GM19043 (cell line): ENCODE data around the gene RALGDS.
"Not testable (repeated sequence)": the region's sequence is repeated elsewhere in the genome, so short reads cannot be mapped to it uniquely, and the experiment has no call there.

ENCODE experiments used
- ATAC-seq: cut with Tn5 transposase; IDR thresholded peaks from one replicate; pipeline ENCODE4 v1.9.1; 2021; ENCODE audit warnings: low read depth; ENCODE audit not compliant: unreplicated experiment

The RALGDS gene

DNA sequence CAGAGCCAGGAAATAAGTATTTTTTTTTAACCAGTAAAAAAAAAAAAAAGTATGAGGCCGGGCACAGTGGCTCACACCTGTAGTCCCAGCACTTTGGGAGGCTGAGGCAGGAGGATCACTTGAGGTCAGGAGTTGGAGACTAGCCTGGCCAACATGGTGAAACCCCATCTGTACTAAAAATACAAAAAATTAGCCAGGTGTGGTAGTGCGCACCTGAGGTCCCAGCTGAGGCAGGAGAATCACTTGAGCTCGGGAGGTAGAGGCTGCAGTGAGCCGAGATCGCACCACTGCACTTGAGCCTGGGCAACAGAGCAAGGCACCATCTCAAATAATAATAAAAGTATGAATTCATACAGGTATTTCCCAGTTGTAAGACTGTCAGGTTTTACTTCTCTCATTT is 48.8 kb downstream of the RALGDS start:
- ATAC-seq = not testable (repeated sequence)

DNA sequence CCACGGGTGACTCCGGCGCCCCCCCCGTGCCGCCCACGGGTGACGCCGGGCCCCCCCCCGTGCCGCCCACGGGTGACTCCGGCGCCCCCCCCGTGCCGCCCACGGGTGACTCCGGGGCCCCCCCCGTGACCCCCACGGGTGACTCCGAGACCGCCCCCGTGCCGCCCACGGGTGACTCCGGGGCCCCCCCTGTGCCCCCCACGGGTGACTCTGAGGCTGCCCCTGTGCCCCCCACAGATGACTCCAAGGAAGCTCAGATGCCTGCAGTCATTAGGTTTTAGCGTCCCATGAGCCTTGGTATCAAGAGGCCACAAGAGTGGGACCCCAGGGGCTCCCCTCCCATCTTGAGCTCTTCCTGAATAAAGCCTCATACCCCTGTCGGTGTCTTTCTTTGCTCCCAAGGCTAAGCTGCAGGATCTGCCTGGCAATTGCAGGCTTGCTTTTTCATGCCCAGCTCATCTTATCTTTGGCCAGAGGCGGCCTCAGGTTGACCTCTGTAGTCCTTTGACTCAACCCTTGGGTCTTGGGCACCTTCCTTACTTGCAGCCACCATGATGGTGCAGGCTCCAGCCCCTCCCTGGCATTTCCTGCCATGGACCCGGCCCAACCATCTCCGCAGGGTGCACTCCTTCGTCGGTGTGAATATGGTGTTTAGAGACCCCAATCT is 49.4 kb downstream of the RALGDS start:
- no peak for ATAC-seq

- not testable (repeated sequence) for ATAC-seq
Observed at GRCh38 chr9:133070985-133071384, 50.1 kb downstream of the RALGDS start.

GRCh38 chr9:133070500-133070961 is 50.5 kb downstream of the RALGDS start:
- not testable (repeated sequence) for ATAC-seq

- ATAC-seq = not testable (repeated sequence)
Observed at GRCh38 chr9:133068431-133068830, 52.6 kb downstream of the RALGDS start.

DNA sequence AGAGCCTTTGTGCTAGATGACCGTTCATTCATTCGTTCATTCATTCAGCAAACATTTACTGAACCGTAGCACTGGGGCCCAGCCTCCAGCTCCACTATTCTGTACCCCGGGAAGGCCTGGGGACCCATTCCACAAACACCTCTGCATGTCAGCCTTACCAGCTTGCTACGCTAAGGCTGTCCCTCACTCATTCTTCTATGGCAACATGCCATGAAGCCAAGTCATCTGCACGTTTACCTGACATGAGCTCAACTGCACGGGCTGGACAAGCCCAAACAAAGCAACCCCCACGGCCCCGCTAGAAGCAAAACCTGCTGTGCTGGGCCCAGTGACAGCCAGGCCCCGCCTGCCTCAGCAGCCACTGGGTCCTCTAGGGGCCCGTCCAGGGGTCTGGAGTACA is 53.2 kb downstream of the RALGDS start:
- no peak for ATAC-seq

- no peak for ATAC-seq
Observed at GRCh38 chr9:133067006-133067405, 54.0 kb downstream of the RALGDS start.

DNA sequence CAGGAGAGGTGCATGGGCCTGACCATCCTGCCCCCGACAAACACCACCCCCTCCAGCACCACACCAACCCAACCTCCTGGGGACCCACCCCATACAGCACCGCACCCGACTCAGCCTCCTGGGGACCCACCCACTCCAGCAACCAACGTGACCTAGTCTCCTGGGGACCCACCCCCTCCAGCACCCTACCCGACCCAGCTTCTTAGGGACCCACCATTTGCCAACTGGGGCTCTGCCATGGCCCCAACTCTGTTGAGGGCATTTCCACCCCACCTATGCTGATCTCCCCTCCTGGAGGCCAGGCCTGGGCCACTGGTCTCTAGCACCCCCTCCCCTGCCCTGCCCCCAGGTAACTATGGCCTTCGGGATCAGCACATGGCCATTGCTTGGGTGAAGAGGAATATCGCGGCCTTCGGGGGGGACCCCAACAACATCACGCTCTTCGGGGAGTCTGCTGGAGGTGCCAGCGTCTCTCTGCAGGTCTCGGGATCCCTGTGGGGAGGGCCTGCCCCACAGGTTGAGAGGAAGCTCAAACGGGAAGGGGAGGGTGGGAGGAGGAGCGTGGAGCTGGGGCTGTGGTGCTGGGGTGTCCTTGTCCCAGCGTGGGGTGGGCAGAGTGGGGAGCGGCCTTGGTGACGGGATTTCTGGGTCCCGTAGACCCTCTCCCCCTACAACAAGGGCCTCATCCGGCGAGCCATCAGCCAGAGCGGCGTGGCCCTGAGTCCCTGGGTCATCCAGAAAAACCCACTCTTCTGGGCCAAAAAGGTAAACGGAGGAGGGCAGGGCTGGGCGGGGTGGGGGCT is 54.7 kb downstream of the RALGDS start:
- no peak for ATAC-seq

DNA sequence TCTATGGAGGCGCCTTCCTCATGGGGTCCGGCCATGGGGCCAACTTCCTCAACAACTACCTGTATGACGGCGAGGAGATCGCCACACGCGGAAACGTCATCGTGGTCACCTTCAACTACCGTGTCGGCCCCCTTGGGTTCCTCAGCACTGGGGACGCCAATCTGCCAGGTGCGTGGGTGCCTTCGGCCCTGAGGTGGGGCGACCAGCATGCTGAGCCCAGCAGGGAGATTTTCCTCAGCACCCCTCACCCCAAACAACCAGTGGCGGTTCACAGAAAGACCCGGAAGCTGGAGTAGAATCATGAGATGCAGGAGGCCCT is 56.0 kb downstream of the RALGDS start:
- no peak for ATAC-seq

- ATAC-seq = no peak
Observed at GRCh38 chr9:133064241-133065069, 56.6 kb downstream of the RALGDS start.

- no peak for ATAC-seq
Observed at GRCh38 chr9:133063500-133064231, 57.4 kb downstream of the RALGDS start.

- no peak for ATAC-seq
Observed at GRCh38 chr9:133063159-133063499, 57.9 kb downstream of the RALGDS start.

DNA sequence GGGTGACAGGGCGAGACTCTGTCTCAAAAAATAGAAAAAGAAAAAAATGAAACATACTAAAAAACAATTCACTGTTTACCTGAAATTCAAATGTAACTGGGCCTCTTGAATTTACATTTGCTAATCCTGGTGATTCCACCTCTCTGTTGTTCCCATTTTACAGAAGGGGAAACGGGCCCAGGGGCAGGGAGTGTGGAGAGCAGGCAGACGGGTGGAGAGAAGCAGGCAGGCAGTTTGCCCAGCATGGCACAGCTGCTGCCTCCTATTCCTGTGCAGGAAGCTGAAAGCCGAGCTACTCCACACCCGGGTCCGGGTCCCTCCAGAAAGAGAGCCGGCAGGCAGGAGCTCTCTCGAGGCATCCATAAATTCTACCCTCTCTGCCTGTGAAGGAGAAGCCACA is 58.5 kb downstream of the RALGDS start:
- not testable (repeated sequence) for ATAC-seq

DNA sequence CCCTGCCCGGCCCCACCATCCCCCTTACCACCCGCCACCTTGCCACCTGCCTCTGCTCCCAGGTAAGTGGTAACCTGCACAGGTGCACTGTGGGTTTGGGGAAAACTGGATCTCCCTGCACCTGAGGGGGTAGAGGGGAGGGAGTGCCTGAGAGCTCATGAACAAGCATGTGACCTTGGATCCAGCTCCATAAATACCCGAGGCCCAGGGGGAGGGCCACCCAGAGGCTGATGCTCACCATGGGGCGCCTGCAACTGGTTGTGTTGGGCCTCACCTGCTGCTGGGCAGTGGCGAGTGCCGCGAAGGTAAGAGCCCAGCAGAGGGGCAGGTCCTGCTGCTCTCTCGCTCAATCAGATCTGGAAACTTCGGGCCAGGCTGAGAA is 59.3 kb downstream of the RALGDS start, which contains the start of gene CEL:
TSS of gene CEL (plus strand) at position 218 of the 382 bp plus-strand sequence. CDS start at position 240, 22 bp downstream.
- not testable (repeated sequence) for ATAC-seq

DNA sequence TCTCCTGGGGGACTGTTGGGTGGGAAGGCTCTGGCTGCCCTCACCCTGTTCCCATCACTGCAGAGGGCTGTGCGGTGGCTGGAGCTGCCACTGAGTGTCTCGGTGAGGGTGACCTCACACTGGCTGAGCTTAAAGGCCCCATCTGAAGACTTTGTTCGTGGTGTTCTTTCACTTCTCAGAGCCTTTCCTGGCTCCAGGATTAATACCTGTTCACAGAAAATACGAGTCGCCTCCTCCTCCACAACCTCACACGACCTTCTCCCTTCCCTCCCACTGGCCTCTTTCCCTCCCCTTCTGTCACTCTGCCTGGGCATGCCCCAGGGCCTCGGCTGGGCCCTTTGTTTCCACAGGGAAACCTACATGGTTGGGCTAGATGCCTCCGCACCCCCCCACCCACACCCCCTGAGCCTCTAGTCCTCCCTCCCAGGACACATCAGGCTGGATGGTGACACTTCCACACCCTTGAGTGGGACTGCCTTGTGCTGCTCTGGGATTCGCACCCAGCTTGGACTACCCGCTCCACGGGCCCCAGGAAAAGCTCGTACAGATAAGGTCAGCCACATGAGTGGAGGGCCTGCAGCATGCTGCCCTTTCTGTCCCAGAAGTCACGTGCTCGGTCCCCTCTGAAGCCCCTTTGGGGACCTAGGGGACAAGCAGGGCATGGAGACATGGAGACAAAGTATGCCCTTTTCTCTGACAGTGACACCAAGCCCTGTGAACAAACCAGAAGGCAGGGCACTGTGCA is 59.8 kb downstream of the RALGDS start:
- not testable (repeated sequence) for ATAC-seq

DNA sequence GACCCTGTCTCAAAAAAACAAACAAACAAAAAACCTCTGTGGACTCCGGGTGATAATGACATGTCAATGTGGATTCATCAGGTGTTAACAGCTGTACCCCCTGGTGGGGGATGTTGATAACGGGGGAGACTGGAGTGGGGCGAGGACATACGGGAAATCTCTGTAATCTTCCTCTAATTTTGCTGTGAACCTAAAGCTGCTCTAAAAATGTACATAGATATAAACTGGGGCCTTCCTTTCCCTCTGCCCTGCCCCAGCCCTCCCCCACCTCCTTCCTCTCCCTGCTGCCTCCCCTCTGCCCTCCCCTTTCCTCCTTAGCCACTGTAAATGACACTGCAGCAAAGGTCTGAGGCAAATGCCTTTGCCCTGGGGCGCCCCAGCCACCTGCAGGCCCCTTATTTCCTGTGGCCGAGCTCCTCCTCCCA is 60.6 kb downstream of the RALGDS start:
- no peak for ATAC-seq

DNA sequence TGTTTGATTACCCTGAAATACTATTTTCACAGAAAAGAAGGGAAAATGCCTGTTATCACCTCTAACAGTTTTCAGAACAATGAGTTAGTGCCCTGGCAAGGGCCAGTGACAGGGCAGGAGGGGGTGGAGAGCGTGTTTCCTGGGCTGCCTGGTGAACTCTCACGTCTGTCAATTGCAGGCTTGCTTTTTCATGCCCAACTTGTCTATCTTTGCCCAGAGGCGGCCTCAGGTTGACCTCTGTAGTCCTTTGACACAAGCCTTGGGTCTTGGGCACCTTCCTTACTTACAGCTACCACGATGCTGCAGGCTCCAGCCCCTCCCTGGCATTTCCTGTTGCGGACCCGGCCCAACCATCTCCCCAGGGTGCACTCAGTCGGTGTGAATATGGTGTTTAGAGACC is 61.4 kb downstream of the RALGDS start:
- ATAC-seq = no peak

DNA sequence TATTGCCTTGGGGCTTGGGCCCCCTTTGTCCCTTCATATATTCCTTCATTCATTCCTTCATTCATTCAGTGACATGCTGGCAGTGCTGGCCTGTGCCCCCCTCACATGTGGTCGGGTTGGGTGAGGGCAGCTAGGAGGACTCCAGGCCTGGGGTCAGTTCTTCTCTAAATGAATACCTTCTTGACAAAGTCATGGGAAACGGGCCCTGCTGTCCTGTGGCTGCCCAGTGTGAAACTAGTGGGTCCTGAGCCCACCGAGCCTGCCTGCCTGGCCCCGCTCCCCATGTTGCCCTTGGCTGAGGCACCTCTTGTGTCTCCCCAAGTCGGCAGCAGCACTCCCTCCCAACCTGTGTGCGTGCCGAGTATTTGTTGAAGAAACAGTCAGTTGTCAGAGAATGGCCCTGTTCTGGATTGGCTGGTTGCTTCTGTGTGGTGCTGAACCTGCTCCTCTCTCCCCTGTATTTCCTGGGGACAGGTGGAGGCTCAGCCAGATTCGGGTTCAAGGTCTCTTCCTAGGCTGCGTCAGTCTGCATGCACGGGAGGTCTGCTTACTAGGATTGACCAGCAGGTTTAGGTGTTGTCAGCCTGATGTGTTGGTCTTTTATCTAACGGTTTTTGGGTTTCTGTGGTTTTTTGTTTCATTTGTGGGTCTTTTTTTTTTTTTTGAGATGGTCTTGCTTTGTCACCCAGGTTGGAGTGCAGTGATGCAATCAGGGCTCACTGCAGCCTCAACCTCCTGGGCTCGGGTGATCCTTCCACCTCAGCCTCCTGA is 62.3 kb downstream of the RALGDS start:
- ATAC-seq = no peak

DNA sequence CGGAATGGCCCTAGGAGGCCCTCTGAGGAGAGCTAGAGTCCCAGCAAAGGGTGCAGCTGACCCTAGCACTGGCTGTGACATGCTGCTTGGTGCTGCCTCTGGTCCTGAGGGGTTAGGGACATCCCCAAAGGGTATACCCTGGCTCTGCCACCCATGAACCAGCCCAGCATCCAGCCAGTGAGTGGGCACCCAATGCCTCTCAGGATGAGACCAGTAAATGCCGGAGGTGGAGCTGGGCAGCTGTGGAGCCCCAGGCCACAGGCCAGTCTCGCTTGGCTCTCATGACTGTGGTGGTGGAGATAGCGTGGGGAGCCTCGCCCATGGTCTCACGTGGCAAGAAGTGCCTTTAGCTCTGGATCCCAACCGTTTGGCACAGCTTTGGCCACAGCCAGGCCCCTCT is 63.0 kb downstream of the RALGDS start:
- ATAC-seq = no peak
